ENCODE results near the gene AKT2. TPM values are rescaled to one million over a fixed set of nuclear protein-coding genes. Genes with fewer than 3 reads are reported as not detected.

AKT2 gene
- total and polyA plus RNA-seq, 7 experiments from 2014 or later, result 22.5 to 220 (median 183) TPM

DNA sequence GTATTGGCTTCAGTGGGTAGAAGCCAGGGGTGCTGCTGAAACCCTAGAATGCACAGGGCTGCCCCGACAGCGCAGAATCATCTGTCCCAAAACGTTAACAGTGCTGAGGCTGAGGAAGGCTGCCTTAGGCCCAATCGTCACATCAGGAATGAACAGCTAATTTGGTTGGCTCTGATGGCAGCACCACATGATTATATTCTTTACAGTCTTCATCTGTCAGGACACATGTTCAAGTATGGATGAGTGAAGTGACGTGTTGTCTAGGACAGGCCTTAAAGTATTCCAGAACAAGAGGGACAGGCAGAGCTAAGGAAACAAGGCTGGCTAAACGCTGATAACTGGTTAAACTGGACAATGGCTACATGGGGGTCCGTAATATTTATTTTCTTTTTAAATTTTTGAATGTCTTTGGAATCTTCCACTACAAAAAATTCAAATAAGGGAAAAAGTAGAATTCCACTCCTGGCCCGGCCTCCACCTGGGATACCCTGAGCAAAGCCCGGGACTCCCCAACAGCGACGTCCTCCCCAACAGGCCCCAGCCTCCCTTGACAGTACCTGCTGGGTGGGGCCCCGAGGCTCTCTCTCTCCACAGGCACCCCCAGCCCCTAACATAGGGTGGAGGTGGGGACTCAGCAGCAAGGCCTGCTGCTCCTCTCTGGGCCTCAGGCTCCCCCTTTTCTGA, 43.9 kb downstream of the AKT2 start:
- peaks cover 0 to 14% (median 2%) of the 10 kb centered on the region in 7 donors for H3K4me1 Mint-ChIP-seq
- peaks cover 5 to 33% (median 8%) of the 10 kb centered on the region in 5 donors for H3K36me3 Mint-ChIP-seq
- H3K27me3 Mint-ChIP-seq, result no peaks in the 10 kb centered on the region
- H3K4me1 ChIP-seq (ENCODE audit: control insufficient read depth in 2 of 2, insufficient read depth in 2 of 2, low read length in 2 of 2), result no peaks in the 10 kb centered on the region
- no peak overlapping the region for H3K4me3 ChIP-seq (ENCODE audit: low read length)
- ATAC-seq (no peak), DNase-seq (peak in 1 of 9 donors; percentile 2)
- no peaks in the 10 kb centered on the region for H3K9me3 Mint-ChIP-seq
- H3K27ac ChIP-seq (ENCODE audit: low read depth, low read length), result no peak overlapping the region
- no peaks in the 10 kb centered on the region for H3K9me3 ChIP-seq (ENCODE audit: control insufficient read depth in 2 of 3, low read length in 3 of 3)
- H3K4me3 Mint-ChIP-seq, result no peak overlapping the region
- peaks cover 0 to 70% (median 4%) of the 10 kb centered on the region in 3 experiments for H3K36me3 ChIP-seq (ENCODE audit: control insufficient read depth in 2 of 3, insufficient read depth in 3 of 3, low read length in 3 of 3)
- intact Hi-C loops (cut with micrococcal nuclease), result no loop called here
- H3K27me3 ChIP-seq (ENCODE audit: control insufficient read depth in 2 of 2, insufficient read depth in 2 of 2, low read length in 2 of 2), result no peaks in the 10 kb centered on the region
- ChIA-PET POLR2A (no interaction called here), CTCF (no interaction called here)
- H3K27ac Mint-ChIP-seq, result no peak overlapping the region

DNA sequence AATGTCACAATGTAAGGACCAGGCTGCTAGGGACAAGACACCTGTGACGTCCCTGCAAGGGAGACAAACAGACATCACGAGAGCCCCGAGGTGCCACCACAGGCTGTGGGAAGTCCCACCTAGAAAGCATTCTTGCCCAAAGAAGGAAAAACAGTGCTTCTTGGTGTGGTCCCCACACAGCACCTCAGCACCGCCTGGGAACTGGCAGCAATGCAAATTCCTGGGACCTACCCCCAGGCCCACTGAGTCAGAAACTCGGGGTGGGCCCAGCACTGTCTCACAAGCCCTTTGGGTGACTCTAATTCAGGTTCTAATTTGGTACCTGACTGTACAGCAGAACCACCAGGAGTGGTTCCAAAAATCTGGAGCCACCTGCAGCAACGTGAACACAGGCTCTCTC, 44.8 kb downstream of the AKT2 start:
- Histone ChIP-seq H3K27ac (ENCODE audit: low read depth, low read length) (no peak overlapping the region), H3K4me1 (ENCODE audit: control insufficient read depth in 2 of 2, insufficient read depth in 2 of 2, low read length in 2 of 2) (no peaks in the 10 kb centered on the region), H3K27me3 (ENCODE audit: control insufficient read depth in 2 of 2, insufficient read depth in 2 of 2, low read length in 2 of 2) (no peaks in the 10 kb centered on the region), H3K36me3 (ENCODE audit: control insufficient read depth in 2 of 3, insufficient read depth in 3 of 3, low read length in 3 of 3) (peaks cover 0 to 75% (median 4%) of the 10 kb centered on the region in 3 experiments), H3K4me3 (ENCODE audit: low read length) (no peak overlapping the region), H3K9me3 (ENCODE audit: control insufficient read depth in 2 of 3, low read length in 3 of 3) (no peaks in the 10 kb centered on the region)
- DNase-seq, result peak in 1 of 9 donors; percentile 6
- CTCF ChIA-PET, result no interaction called here
- Mint-ChIP-seq H3K4me3 (no peak overlapping the region), H3K9me3 (no peaks in the 10 kb centered on the region), H3K4me1 (peaks cover 0 to 11% (median 0%) of the 10 kb centered on the region in 7 donors), H3K27me3 (no peaks in the 10 kb centered on the region), H3K27ac (no peak overlapping the region), H3K36me3 (peaks cover 5 to 32% (median 8%) of the 10 kb centered on the region in 5 donors)
- intact Hi-C loops (cut with micrococcal nuclease), result no loop called here
- POLR2A ChIA-PET, result no interaction called here
- ATAC-seq, result no peak

DNA sequence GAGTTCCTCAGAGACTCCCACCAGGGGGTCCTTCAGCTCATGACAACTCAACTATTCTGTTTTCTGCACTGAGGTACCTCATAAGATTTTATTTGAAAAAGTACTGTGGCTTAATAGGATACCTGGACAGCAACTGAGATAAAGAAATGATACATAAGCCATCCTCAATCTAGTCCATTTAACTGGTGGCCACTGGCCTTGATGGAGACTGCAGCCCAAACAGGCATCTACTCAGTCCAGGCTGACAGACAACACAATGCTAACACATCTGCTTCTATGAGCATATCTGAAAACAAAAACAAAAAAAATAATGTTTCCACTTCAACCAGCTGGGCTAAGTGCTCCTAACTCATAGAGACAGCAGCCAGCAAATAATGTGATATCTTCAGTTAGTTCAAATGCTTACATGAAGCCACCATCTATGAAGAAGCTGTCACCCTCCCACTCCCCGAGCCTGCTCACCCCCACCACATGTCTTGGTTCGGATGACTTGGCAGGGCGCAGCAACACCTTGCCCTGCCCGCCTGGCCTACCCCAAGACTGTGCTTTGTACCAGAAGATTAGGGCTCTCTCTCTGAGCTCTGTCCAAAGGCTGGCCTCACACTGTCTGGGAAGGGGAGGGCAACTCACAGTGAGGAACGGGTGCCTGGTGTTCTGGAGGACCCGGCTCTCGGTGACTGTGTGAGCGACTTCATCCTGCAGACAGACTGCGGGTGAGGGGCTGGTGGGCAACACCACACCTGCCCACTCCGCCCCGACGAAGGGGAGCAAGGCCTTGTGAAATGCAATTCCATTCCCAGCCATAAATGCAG, 45.5 kb downstream of the AKT2 start:
- Histone ChIP-seq H3K27ac (ENCODE audit: low read depth, low read length) (no peak overlapping the region), H3K9me3 (ENCODE audit: control insufficient read depth in 2 of 3, low read length in 3 of 3) (no peaks in the 10 kb centered on the region), H3K27me3 (ENCODE audit: control insufficient read depth in 2 of 2, insufficient read depth in 2 of 2, low read length in 2 of 2) (no peaks in the 10 kb centered on the region), H3K4me3 (ENCODE audit: low read length) (no peak overlapping the region), H3K4me1 (ENCODE audit: control insufficient read depth in 2 of 2, insufficient read depth in 2 of 2, low read length in 2 of 2) (no peaks in the 10 kb centered on the region), H3K36me3 (ENCODE audit: control insufficient read depth in 2 of 3, insufficient read depth in 3 of 3, low read length in 3 of 3) (peaks cover 0 to 81% (median 4%) of the 10 kb centered on the region in 3 experiments)
- no peak for ATAC-seq
- no peaks in the 10 kb centered on the region for H3K27me3 Mint-ChIP-seq
- peaks cover 0 to 4% (median 0%) of the 10 kb centered on the region in 7 donors for H3K4me1 Mint-ChIP-seq
- no peaks in the 10 kb centered on the region for H3K9me3 Mint-ChIP-seq
- ChIA-PET CTCF (no interaction called here), POLR2A (interaction anchor here (0.6 kb wide), 2 partner anchors 11 to 13 kb away, joined by 3 read pairs; no protein-coding TSS in a partner anchor)
- peak in 1 of 9 donors; percentile 1 for DNase-seq
- H3K36me3 Mint-ChIP-seq, result peaks cover 5 to 32% (median 8%) of the 10 kb centered on the region in 5 donors
- H3K27ac Mint-ChIP-seq, result no peak overlapping the region
- intact Hi-C loops (cut with micrococcal nuclease), result no loop called here
- H3K4me3 Mint-ChIP-seq, result no peak overlapping the region

DNA sequence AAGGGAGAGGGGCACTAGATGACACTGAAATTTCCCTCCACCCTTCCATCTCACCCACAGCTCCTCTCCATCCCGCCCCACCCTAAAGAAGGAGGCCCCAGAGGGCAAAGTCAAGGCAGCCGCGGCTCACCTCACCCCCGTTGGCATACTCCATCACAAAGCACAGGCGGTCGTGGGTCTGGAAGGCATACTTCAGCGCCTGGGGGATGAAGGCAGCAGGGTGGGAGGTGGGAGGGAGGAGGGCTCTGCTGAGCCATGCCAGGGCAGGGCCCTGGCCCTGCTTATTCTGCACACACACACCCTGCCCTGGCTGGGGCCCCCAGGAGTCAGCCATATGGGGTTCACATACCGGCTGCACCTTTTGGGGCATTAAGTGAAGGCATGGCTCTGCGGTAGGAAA, 46.4 kb downstream of the AKT2 start:
- Histone ChIP-seq H3K27me3 (ENCODE audit: control insufficient read depth in 2 of 2, insufficient read depth in 2 of 2, low read length in 2 of 2) (no peaks in the 10 kb centered on the region), H3K36me3 (ENCODE audit: control insufficient read depth in 2 of 3, insufficient read depth in 3 of 3, low read length in 3 of 3) (peaks cover 0 to 89% (median 4%) of the 10 kb centered on the region in 3 experiments), H3K27ac (ENCODE audit: low read depth, low read length) (no peak overlapping the region), H3K9me3 (ENCODE audit: control insufficient read depth in 2 of 3, low read length in 3 of 3) (no peaks in the 10 kb centered on the region), H3K4me1 (ENCODE audit: control insufficient read depth in 2 of 2, insufficient read depth in 2 of 2, low read length in 2 of 2) (no peaks in the 10 kb centered on the region), H3K4me3 (ENCODE audit: low read length) (no peak overlapping the region)
- ChIA-PET POLR2A (interaction anchor here (0.6 kb wide), 2 partner anchors 11 to 14 kb away, joined by 3 read pairs; no protein-coding TSS in a partner anchor), CTCF (no interaction called here)
- peak in 1 of 9 donors; percentile 3 for DNase-seq
- no peak for ATAC-seq
- Mint-ChIP-seq H3K36me3 (peaks cover 5 to 32% (median 8%) of the 10 kb centered on the region in 5 donors), H3K27ac (no peak overlapping the region), H3K4me3 (no peak overlapping the region), H3K27me3 (no peaks in the 10 kb centered on the region), H3K4me1 (no peaks in the 10 kb centered on the region), H3K9me3 (no peaks in the 10 kb centered on the region)
- intact Hi-C loops (cut with micrococcal nuclease), result no loop called here

DNA sequence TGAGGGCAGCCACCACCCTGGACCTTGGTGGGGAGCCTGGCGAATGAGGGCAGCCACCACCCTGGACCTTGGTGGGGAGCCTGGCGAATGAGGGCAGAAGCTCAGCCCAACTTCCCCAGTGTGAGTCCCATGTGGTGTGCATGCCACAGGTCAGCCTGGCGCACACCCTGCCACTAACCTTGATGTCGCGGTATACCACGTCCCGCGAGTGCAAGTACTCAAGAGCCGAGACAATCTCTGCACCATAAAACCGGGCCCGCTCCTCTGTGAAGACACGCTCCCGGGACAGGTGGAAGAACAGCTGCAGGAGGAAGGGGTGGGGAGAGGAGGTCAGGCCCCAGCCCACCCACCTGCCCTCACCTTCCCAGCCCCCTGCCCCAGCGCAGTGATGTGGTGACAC, 47.4 kb downstream of the AKT2 start:
- no peak for DNase-seq
- Mint-ChIP-seq H3K9me3 (no peaks in the 10 kb centered on the region), H3K27me3 (no peaks in the 10 kb centered on the region), H3K4me1 (no peaks in the 10 kb centered on the region), H3K36me3 (peaks cover 5 to 32% (median 8%) of the 10 kb centered on the region in 5 donors), H3K4me3 (no peak overlapping the region), H3K27ac (peak overlapping the region in 1 of 9 donors; percentile 72)
- no peak overlapping the region for H3K27ac ChIP-seq (ENCODE audit: low read depth, low read length)
- H3K27me3 ChIP-seq (ENCODE audit: control insufficient read depth in 2 of 2, insufficient read depth in 2 of 2, low read length in 2 of 2), result no peaks in the 10 kb centered on the region
- no peaks in the 10 kb centered on the region for H3K4me1 ChIP-seq (ENCODE audit: control insufficient read depth in 2 of 2, insufficient read depth in 2 of 2, low read length in 2 of 2)
- intact Hi-C loops (cut with micrococcal nuclease), result no loop called here
- POLR2A ChIA-PET, result no interaction called here
- CTCF ChIA-PET, result no interaction called here
- no peak for ATAC-seq
- peaks cover 0 to 99% (median 4%) of the 10 kb centered on the region in 3 experiments for H3K36me3 ChIP-seq (ENCODE audit: control insufficient read depth in 2 of 3, insufficient read depth in 3 of 3, low read length in 3 of 3)
- H3K9me3 ChIP-seq (ENCODE audit: control insufficient read depth in 2 of 3, low read length in 3 of 3), result no peaks in the 10 kb centered on the region
- H3K4me3 ChIP-seq (ENCODE audit: low read length), result no peak overlapping the region

DNA sequence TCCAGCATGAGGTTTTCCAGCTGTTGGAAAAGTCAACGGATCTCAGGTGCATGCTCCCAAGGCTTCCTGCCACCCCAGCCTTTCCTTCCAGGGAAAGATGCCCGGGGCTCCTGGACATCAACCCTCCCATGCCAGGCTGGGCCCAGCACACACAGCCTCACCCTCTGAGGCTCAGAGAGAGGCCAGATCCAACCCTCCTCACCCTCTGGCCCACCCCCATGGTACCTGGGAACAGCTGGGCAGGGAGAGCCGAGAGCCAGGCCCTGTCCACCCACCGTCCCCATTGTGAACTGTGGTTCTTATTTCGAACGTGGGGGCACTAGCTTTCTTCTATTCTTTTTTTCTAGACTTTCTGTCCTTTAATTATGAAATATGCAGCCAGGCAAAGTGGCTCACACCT, 48.8 kb downstream of the AKT2 start:
- H3K4me3 ChIP-seq (ENCODE audit: low read length), result no peak overlapping the region
- H3K9me3 ChIP-seq (ENCODE audit: control insufficient read depth in 2 of 3, low read length in 3 of 3), result no peaks in the 10 kb centered on the region
- Mint-ChIP-seq H3K4me3 (no peak overlapping the region), H3K36me3 (peaks cover 5 to 26% (median 8%) of the 10 kb centered on the region in 5 donors), H3K9me3 (no peaks in the 10 kb centered on the region), H3K27me3 (no peaks in the 10 kb centered on the region), H3K27ac (peak overlapping the region in 1 of 9 donors; percentile 59), H3K4me1 (no peaks in the 10 kb centered on the region)
- ATAC-seq (no peak), DNase-seq (peak in 1 of 9 donors; percentile 4)
- intact Hi-C loops (cut with micrococcal nuclease), result no loop called here
- H3K27ac ChIP-seq (ENCODE audit: low read depth, low read length), result no peak overlapping the region
- ChIA-PET CTCF (no interaction called here), POLR2A (no interaction called here)
- H3K27me3 ChIP-seq (ENCODE audit: control insufficient read depth in 2 of 2, insufficient read depth in 2 of 2, low read length in 2 of 2), result no peaks in the 10 kb centered on the region
- peaks cover 0 to 88% (median 0%) of the 10 kb centered on the region in 3 experiments for H3K36me3 ChIP-seq (ENCODE audit: control insufficient read depth in 2 of 3, insufficient read depth in 3 of 3, low read length in 3 of 3)
- no peaks in the 10 kb centered on the region for H3K4me1 ChIP-seq (ENCODE audit: control insufficient read depth in 2 of 2, insufficient read depth in 2 of 2, low read length in 2 of 2)

Measured in naive thymus-derived CD4-positive, alpha-beta T cell (primary cell).